Measurements from ENCODE around the gene MPV17.

The MPV17 gene

GRCh38 chr2:27351802-27352598 lies 29.1 kb upstream of the MPV17 start:
- no peak overlapping the region for H3K4me3 ChIP-seq (ENCODE audit: low read length)
- H2AFZ ChIP-seq (ENCODE audit: low read depth, low read length), result no peak overlapping the region
- peaks cover 91% of the 10 kb centered on the region for H3K79me2 ChIP-seq (ENCODE audit: low read length)
- H3K4me2 ChIP-seq (ENCODE audit: low read length), result no peak overlapping the region
- H3K9ac ChIP-seq (ENCODE audit: low read length), result no peak overlapping the region
- H3K36me3 ChIP-seq (replicated peaks; ENCODE audit: low read depth, low read length), result peaks cover 11% of the 10 kb centered on the region
- H3K4me1 ChIP-seq (ENCODE audit: low read length), result peaks cover 8% of the 10 kb centered on the region; the same call in 1 of the 2 replicates
- H3K27ac ChIP-seq (ENCODE audit: low read length), result no peak overlapping the region
- TF ChIP-seq EZH2phosphoT487 (IDR thresholded peaks at IDR 0.05; ENCODE audit: low read depth) (no peak), CTCF (IDR thresholded peaks at IDR 0.05; ENCODE audit: low read depth, low read length) (no peak)
- no peaks in the 10 kb centered on the region for H3K9me3 ChIP-seq (ENCODE audit: insufficient read depth, low read length)
- H3K27me3 ChIP-seq (ENCODE audit: low read depth, low read length), result no peaks in the 10 kb centered on the region
- peaks cover 17% of the 10 kb centered on the region; the same call in 1 of the 2 replicates for H4K20me1 ChIP-seq (ENCODE audit: insufficient read depth, low read length)

- H3K36me3 ChIP-seq (replicated peaks; ENCODE audit: low read depth, low read length), result peaks cover 11% of the 10 kb centered on the region
- H4K20me1 ChIP-seq (ENCODE audit: insufficient read depth, low read length), result peaks cover 20% of the 10 kb centered on the region; the same call in 1 of the 2 replicates
- H3K4me3 ChIP-seq (ENCODE audit: low read length), result no peak overlapping the region
- H3K27ac ChIP-seq (ENCODE audit: low read length), result no peak overlapping the region
- H3K79me2 ChIP-seq (ENCODE audit: low read length), result peaks cover 93% of the 10 kb centered on the region
- no peaks in the 10 kb centered on the region for H3K27me3 ChIP-seq (ENCODE audit: low read depth, low read length)
- H2AFZ ChIP-seq (ENCODE audit: low read depth, low read length), result no peak overlapping the region
- TF ChIP-seq CTCF (IDR thresholded peaks at IDR 0.05; ENCODE audit: low read depth, low read length) (no peak), EZH2phosphoT487 (IDR thresholded peaks at IDR 0.05; ENCODE audit: low read depth) (no peak)
- peaks cover 3% of the 10 kb centered on the region; the same call in 1 of the 2 replicates for H3K4me1 ChIP-seq (ENCODE audit: low read length)
- no peak overlapping the region for H3K4me2 ChIP-seq (ENCODE audit: low read length)
- no peak overlapping the region for H3K9ac ChIP-seq (ENCODE audit: low read length)
- no peaks in the 10 kb centered on the region for H3K9me3 ChIP-seq (ENCODE audit: insufficient read depth, low read length)
These were observed 27.3 kb upstream of the MPV17 start for GRCh38 chr2:27350106-27350693.

GRCh38 chr2:27347641-27348040 lies 24.7 kb upstream of the MPV17 start:
- no peaks in the 10 kb centered on the region for H3K27me3 ChIP-seq (ENCODE audit: low read depth, low read length)
- no peaks in the 10 kb centered on the region for H3K4me1 ChIP-seq (ENCODE audit: low read length)
- H3K27ac ChIP-seq (ENCODE audit: low read length), result no peak overlapping the region
- H3K79me2 ChIP-seq (ENCODE audit: low read length), result peaks cover 88% of the 10 kb centered on the region
- H2AFZ ChIP-seq (ENCODE audit: low read depth, low read length), result no peak overlapping the region
- no peak overlapping the region for H3K4me2 ChIP-seq (ENCODE audit: low read length)
- H4K20me1 ChIP-seq (ENCODE audit: insufficient read depth, low read length), result peaks cover 26% of the 10 kb centered on the region
- TF ChIP-seq CTCF (IDR thresholded peaks at IDR 0.05; ENCODE audit: low read depth, low read length) (no peak), EZH2phosphoT487 (IDR thresholded peaks at IDR 0.05; ENCODE audit: low read depth) (no peak)
- H3K9ac ChIP-seq (ENCODE audit: low read length), result no peak overlapping the region
- no peaks in the 10 kb centered on the region for H3K9me3 ChIP-seq (ENCODE audit: insufficient read depth, low read length)
- H3K4me3 ChIP-seq (ENCODE audit: low read length), result no peak overlapping the region
- H3K36me3 ChIP-seq (replicated peaks; ENCODE audit: low read depth, low read length), result peaks cover 22% of the 10 kb centered on the region

- H4K20me1 ChIP-seq (ENCODE audit: insufficient read depth, low read length), result no peaks in the 10 kb centered on the region
- no peaks in the 10 kb centered on the region for H3K27me3 ChIP-seq (ENCODE audit: low read depth, low read length)
- H3K4me1 ChIP-seq (ENCODE audit: low read length), result no peaks in the 10 kb centered on the region
- H3K27ac ChIP-seq (ENCODE audit: low read length), result no peak overlapping the region
- no peaks in the 10 kb centered on the region for H3K79me2 ChIP-seq (ENCODE audit: low read length)
- no peak overlapping the region for H3K9ac ChIP-seq (ENCODE audit: low read length)
- H3K36me3 ChIP-seq (replicated peaks; ENCODE audit: low read depth, low read length), result peaks cover 55% of the 10 kb centered on the region
- H3K4me2 ChIP-seq (ENCODE audit: low read length), result no peak overlapping the region
- H3K9me3 ChIP-seq (ENCODE audit: insufficient read depth, low read length), result no peaks in the 10 kb centered on the region
- H2AFZ ChIP-seq (ENCODE audit: low read depth, low read length), result no peak overlapping the region
- no peak for TF ChIP-seq CTCF (IDR thresholded peaks at IDR 0.05; ENCODE audit: low read depth, low read length)
- TF ChIP-seq EZH2phosphoT487 (IDR thresholded peaks at IDR 0.05; ENCODE audit: low read depth), result no peak
- no peak overlapping the region for H3K4me3 ChIP-seq (ENCODE audit: low read length)
These were observed 13.3 kb upstream of the MPV17 start for GRCh38 chr2:27336173-27336572.
